OCI-LY7 (cell line): Measurements from ENCODE around the gene PODN. TPM values are rescaled to one million over a fixed set of nuclear protein-coding genes. Genes with fewer than 3 reads are reported as not detected.

Experiments
- BruUV-seq: library from RNA; stranded (reverse); fragments of 400-500 nt; replicated peaks from 2 replicates; lab custom pipeline; 2021; lab: Mats Ljungman, UMichigan
- CTCF ChIA-PET: fragments of 300-600 bp; sonication (Branson Sonifier 250); formaldehyde crosslinking; loops from one replicate; lab custom pipeline; 2022; ENCODE audit warnings: antibody characterized with exemption; ENCODE audit not compliant: unreplicated experiment; lab: Charles Lee
- POLR2A ChIA-PET: fragments of 300-600 bp; sonication (Branson Sonifier 250); formaldehyde crosslinking; loops from one replicate; lab custom pipeline; 2022; ENCODE audit warnings: antibody characterized with exemption; lab: Charles Lee
- DNase-seq: peaks from one replicate; pipeline ENCODE4 v3.0.0-alpha.2; 2015; ENCODE audit warnings: low spot score
- H2AFZ ChIP-seq: fragments of 200-600 bp; sonication (generic), shearing (Covaris generic); 2 replicates; pipeline ENCODE4 v1.6.1; 2014; ENCODE audit warnings: mild to moderate bottlenecking, antibody characterized with exemption, low read length, moderate library complexity
- H3K27ac ChIP-seq: fragments of 200-600 bp; sonication (generic); 2 replicates; pipeline ENCODE4 v1.5.1; 2014; ENCODE audit warnings: mixed run types, low read depth, mild to moderate bottlenecking, moderate library complexity, low read length, inconsistent platforms; ENCODE audit not compliant: poor library complexity, severe bottlenecking
- H3K36me3 ChIP-seq: fragments of 200-600 bp; sonication (generic); 2 replicates; pipeline ENCODE4 v1.6.1; 2014; ENCODE audit warnings: mild to moderate bottlenecking, antibody characterized with exemption, low read length, moderate library complexity, mixed read lengths; ENCODE audit not compliant: insufficient read depth
- H3K4me1 ChIP-seq: fragments of 200-600 bp; sonication (generic); 2 replicates; pipeline ENCODE4 v1.5.1; 2014; ENCODE audit warnings: mild to moderate bottlenecking, low read length; ENCODE audit not compliant: insufficient read depth, poor library complexity, severe bottlenecking
- H3K4me2 ChIP-seq: fragments of 200-600 bp; sonication (generic); 2 replicates; pipeline ENCODE4 v1.6.1; 2014; ENCODE audit warnings: mild to moderate bottlenecking, low read length
- H3K4me3 ChIP-seq: fragments of 200-600 bp; sonication (generic); 2 replicates; pipeline ENCODE4 v1.5.1; 2014; ENCODE audit warnings: mild to moderate bottlenecking, low read depth, low read length; ENCODE audit not compliant: poor library complexity, severe bottlenecking
- H3K79me2 ChIP-seq: fragments of 200-600 bp; sonication (generic); 2 replicates; pipeline ENCODE4 v1.6.1; 2016; ENCODE audit warnings: low read depth, mild to moderate bottlenecking, low read length, moderate library complexity, mixed read lengths; ENCODE audit not compliant: insufficient read depth
- H3K9me2 ChIP-seq: fragments of 200-600 bp; sonication (generic); 2 replicates; pipeline ENCODE4 v1.6.1; 2016; ENCODE audit warnings: mild to moderate bottlenecking, low read length, mixed read lengths; ENCODE audit not compliant: insufficient read depth
- H3K9me3 ChIP-seq: fragments of 200-600 bp; sonication (generic); 2 replicates; pipeline ENCODE4 v1.6.1; 2014; ENCODE audit warnings: mild to moderate bottlenecking, mixed run types, low read length, mixed read lengths
- H4K20me1 ChIP-seq: fragments of 200-600 bp; sonication (generic); 2 replicates; pipeline ENCODE4 v1.6.1; 2014; ENCODE audit warnings: mild to moderate bottlenecking, antibody characterized with exemption, low read length, moderate library complexity, mixed read lengths; ENCODE audit not compliant: insufficient read depth
- EZH2phosphoT487 ChIP-seq: fragments of 200-600 bp; sonication (generic); IDR thresholded peaks from 2 replicates; pipeline ENCODE4 v1.6.1; 2018; ENCODE audit warnings: low read depth, borderline replicate concordance, mild to moderate bottlenecking, mixed run types, antibody characterized with exemption, low read length, moderate library complexity, mixed read lengths
- intact Hi-C: fragments of 100-400 bp; cut with micrococcal nuclease; formaldehyde crosslinking; loops from one replicate; pipeline ENCODE4 v1.10.0; 2022; ENCODE audit not compliant: unreplicated experiment
- total RNA-seq, 2 experiments: library from RNA; depleted of rRNA in 1 of 2; stranded (reverse); fragments of >200 nt in 1 of 2; shearing (Covaris generic) in 1 of 2; gene quantifications; 2 replicates each; pipeline ENCODE4 v1.2.3, GENCODE V29; 2014 to 2022
- TF ChIP-seq, protein P1 (sequence below): fragments of 200-600 bp; sonication (generic); conservative IDR thresholded peaks from 2 replicates; pipeline ENCODE4 v1.5.1; 2014; ENCODE audit warnings: mild to moderate bottlenecking, antibody characterized with exemption, low read length, moderate library complexity, mixed read lengths

PODN gene
- total RNA-seq, 2 experiments from 2014 or later, result not detected

DNA sequence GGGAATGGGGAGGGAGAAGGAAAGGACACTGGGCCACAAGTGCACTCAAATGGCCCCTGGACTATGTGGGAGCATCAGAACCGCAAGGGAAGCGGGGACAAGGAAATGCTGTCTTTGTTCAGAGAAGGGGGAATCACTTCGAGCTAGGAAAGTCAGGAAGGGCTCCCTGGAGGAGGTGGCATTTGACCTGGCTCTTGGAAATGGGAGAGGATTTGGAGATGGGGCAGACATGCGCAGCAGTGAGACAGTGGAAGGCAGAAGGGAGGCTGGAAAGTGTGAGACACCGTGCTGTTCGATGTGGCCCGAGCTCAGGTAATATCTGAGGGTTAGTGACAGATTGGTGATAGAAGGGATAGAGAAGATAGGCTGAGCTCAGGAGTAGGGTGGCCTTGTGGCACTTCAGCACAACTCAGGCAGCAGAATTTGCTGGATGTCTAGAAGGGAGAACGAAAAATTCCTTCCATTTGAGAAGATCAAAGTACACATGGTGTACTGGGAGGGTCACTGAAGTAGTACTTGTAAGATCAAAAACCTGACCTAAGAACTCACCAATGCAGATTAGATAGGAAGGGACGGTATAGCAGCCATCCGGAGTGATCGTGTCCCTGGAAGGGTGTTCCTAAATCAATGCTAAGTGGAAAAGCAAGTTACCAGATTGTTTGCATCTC lies 55.1 kb downstream of the PODN start:
- no peak for TF ChIP-seq EZH2phosphoT487
- TF ChIP-seq, protein P1, sequence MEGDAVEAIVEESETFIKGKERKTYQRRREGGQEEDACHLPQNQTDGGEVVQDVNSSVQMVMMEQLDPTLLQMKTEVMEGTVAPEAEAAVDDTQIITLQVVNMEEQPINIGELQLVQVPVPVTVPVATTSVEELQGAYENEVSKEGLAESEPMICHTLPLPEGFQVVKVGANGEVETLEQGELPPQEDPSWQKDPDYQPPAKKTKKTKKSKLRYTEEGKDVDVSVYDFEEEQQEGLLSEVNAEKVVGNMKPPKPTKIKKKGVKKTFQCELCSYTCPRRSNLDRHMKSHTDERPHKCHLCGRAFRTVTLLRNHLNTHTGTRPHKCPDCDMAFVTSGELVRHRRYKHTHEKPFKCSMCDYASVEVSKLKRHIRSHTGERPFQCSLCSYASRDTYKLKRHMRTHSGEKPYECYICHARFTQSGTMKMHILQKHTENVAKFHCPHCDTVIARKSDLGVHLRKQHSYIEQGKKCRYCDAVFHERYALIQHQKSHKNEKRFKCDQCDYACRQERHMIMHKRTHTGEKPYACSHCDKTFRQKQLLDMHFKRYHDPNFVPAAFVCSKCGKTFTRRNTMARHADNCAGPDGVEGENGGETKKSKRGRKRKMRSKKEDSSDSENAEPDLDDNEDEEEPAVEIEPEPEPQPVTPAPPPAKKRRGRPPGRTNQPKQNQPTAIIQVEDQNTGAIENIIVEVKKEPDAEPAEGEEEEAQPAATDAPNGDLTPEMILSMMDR, result no peak
- no peak overlapping the region for H2AFZ ChIP-seq
- intact Hi-C loops, result no loop called here
- no peaks in the 10 kb centered on the region for H3K9me2 ChIP-seq
- POLR2A ChIA-PET, result no interaction called here
- no peaks in the 10 kb centered on the region for H3K9me3 ChIP-seq
- H3K4me2 ChIP-seq, result no peak overlapping the region
- H3K4me1 ChIP-seq, result no peaks in the 10 kb centered on the region
- no peaks in the 10 kb centered on the region for H4K20me1 ChIP-seq
- no peaks in the 10 kb centered on the region for H3K36me3 ChIP-seq
- CTCF ChIA-PET, result no interaction called here
- no peaks in the 10 kb centered on the region for H3K79me2 ChIP-seq
- H3K27ac ChIP-seq, result no peak overlapping the region
- no TSS peak for BruUV-seq
- no peak for DNase-seq
- no peak overlapping the region for H3K4me3 ChIP-seq

DNA sequence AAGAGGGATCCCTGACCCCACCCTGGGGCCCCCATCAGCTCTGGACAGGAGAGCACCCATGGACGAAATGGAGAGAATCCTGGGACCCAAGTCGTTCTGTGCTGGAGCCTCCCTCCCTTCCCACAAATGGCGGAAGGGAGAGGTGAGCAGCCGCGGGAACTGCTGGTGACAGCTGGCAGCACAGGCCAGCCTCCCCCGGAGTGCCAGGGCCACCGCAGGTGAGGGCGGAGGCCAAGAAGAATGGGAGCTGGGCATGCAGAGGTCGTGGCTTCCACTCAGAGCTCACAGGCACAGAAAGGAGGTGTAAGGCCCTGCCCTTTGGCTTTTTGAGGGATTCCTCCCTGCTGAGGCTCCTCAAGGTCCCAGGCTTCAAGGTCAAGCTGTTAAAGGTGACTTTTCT lies 55.8 kb downstream of the PODN start:
- POLR2A ChIA-PET, result no interaction called here
- Histone ChIP-seq H3K4me1 (no peaks in the 10 kb centered on the region), H3K9me3 (no peaks in the 10 kb centered on the region), H3K79me2 (no peaks in the 10 kb centered on the region), H4K20me1 (no peaks in the 10 kb centered on the region), H3K36me3 (no peaks in the 10 kb centered on the region), H3K27ac (no peak overlapping the region), H3K4me2 (no peak overlapping the region), H3K4me3 (no peak overlapping the region), H2AFZ (no peak overlapping the region), H3K9me2 (no peaks in the 10 kb centered on the region)
- no TSS peak for BruUV-seq
- TF ChIP-seq, protein P1, result no peak
- no peak for TF ChIP-seq EZH2phosphoT487
- no peak for DNase-seq
- CTCF ChIA-PET, result no interaction called here
- intact Hi-C loops, result no loop called here

DNA sequence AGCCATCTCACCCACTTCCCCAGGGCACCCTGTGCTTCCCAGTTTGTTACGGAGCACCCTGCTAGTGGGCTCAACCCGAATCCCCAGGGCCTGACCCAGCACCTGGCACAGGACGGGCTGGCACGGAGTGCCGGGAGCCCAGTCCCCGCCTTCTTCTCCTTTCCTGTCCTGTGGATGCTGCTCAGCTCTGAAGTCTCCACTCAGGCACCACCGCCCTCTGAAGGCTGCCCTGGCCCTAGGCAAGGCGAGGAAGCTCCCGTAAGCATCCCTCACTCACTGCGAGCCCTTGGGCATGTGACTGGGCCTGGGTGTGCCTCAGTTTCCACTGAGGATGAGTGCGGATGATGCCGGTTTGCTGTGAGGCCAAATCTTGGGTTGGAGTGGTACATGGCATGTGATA lies 58.6 kb downstream of the PODN start:
- no peaks in the 10 kb centered on the region for H3K9me3 ChIP-seq

More for the DNA sequence above, 58.6 kb downstream of the PODN start:
- Histone ChIP-seq H2AFZ (no peak overlapping the region), H3K4me1 (no peaks in the 10 kb centered on the region), H3K9me2 (no peaks in the 10 kb centered on the region), H4K20me1 (no peaks in the 10 kb centered on the region), H3K27ac (no peak overlapping the region), H3K4me2 (no peak overlapping the region), H3K36me3 (no peaks in the 10 kb centered on the region), H3K4me3 (no peak overlapping the region), H3K79me2 (no peaks in the 10 kb centered on the region)
- ChIA-PET POLR2A (no interaction called here), CTCF (no interaction called here)
- intact Hi-C loops, result no loop called here
- BruUV-seq, result no TSS peak
- TF ChIP-seq, protein P1, result no peak
- TF ChIP-seq EZH2phosphoT487, result no peak
- no peak for DNase-seq
